OCI-LY7 (cell line): ENCODE data around the gene POGLUT2. TPM values are rescaled to one million over a fixed set of nuclear protein-coding genes. Genes with fewer than 3 reads are reported as not detected.

Experiments used
- BruUV-seq: library from RNA; stranded (reverse); fragments of 400-500 nt; replicated peaks from 2 replicates; lab custom pipeline; 2021; lab: Mats Ljungman, UMichigan
- CTCF ChIA-PET: fragments of 300-600 bp; sonication (Branson Sonifier 250); formaldehyde crosslinking; loops from one replicate; lab custom pipeline; 2022; ENCODE audit warnings: antibody characterized with exemption; ENCODE audit not compliant: unreplicated experiment; lab: Charles Lee
- POLR2A ChIA-PET: fragments of 300-600 bp; sonication (Branson Sonifier 250); formaldehyde crosslinking; loops from one replicate; lab custom pipeline; 2022; ENCODE audit warnings: antibody characterized with exemption; lab: Charles Lee
- DNase-seq: peaks from one replicate; pipeline ENCODE4 v3.0.0-alpha.2; 2015; ENCODE audit warnings: low spot score
- H2AFZ ChIP-seq: fragments of 200-600 bp; sonication (generic), shearing (Covaris generic); 2 replicates; pipeline ENCODE4 v1.6.1; 2014; ENCODE audit warnings: mild to moderate bottlenecking, antibody characterized with exemption, low read length, moderate library complexity
- H3K27ac ChIP-seq: fragments of 200-600 bp; sonication (generic); 2 replicates; pipeline ENCODE4 v1.5.1; 2014; ENCODE audit warnings: mixed run types, low read depth, mild to moderate bottlenecking, moderate library complexity, low read length, inconsistent platforms; ENCODE audit not compliant: poor library complexity, severe bottlenecking
- H3K36me3 ChIP-seq: fragments of 200-600 bp; sonication (generic); 2 replicates; pipeline ENCODE4 v1.6.1; 2014; ENCODE audit warnings: mild to moderate bottlenecking, antibody characterized with exemption, low read length, moderate library complexity, mixed read lengths; ENCODE audit not compliant: insufficient read depth
- H3K4me1 ChIP-seq: fragments of 200-600 bp; sonication (generic); 2 replicates; pipeline ENCODE4 v1.5.1; 2014; ENCODE audit warnings: mild to moderate bottlenecking, low read length; ENCODE audit not compliant: insufficient read depth, poor library complexity, severe bottlenecking
- H3K4me2 ChIP-seq: fragments of 200-600 bp; sonication (generic); 2 replicates; pipeline ENCODE4 v1.6.1; 2014; ENCODE audit warnings: mild to moderate bottlenecking, low read length
- H3K4me3 ChIP-seq: fragments of 200-600 bp; sonication (generic); 2 replicates; pipeline ENCODE4 v1.5.1; 2014; ENCODE audit warnings: mild to moderate bottlenecking, low read depth, low read length; ENCODE audit not compliant: poor library complexity, severe bottlenecking
- H3K79me2 ChIP-seq: fragments of 200-600 bp; sonication (generic); 2 replicates; pipeline ENCODE4 v1.6.1; 2016; ENCODE audit warnings: low read depth, mild to moderate bottlenecking, low read length, moderate library complexity, mixed read lengths; ENCODE audit not compliant: insufficient read depth
- H3K9me2 ChIP-seq: fragments of 200-600 bp; sonication (generic); 2 replicates; pipeline ENCODE4 v1.6.1; 2016; ENCODE audit warnings: mild to moderate bottlenecking, low read length, mixed read lengths; ENCODE audit not compliant: insufficient read depth
- H3K9me3 ChIP-seq: fragments of 200-600 bp; sonication (generic); 2 replicates; pipeline ENCODE4 v1.6.1; 2014; ENCODE audit warnings: mild to moderate bottlenecking, mixed run types, low read length, mixed read lengths
- H4K20me1 ChIP-seq: fragments of 200-600 bp; sonication (generic); 2 replicates; pipeline ENCODE4 v1.6.1; 2014; ENCODE audit warnings: mild to moderate bottlenecking, antibody characterized with exemption, low read length, moderate library complexity, mixed read lengths; ENCODE audit not compliant: insufficient read depth
- CTCF ChIP-seq: fragments of 200-600 bp; sonication (generic); conservative IDR thresholded peaks from 2 replicates; pipeline ENCODE4 v1.5.1; 2014; ENCODE audit warnings: mild to moderate bottlenecking, antibody characterized with exemption, low read length, moderate library complexity, mixed read lengths
- EZH2phosphoT487 ChIP-seq: fragments of 200-600 bp; sonication (generic); IDR thresholded peaks from 2 replicates; pipeline ENCODE4 v1.6.1; 2018; ENCODE audit warnings: low read depth, borderline replicate concordance, mild to moderate bottlenecking, mixed run types, antibody characterized with exemption, low read length, moderate library complexity, mixed read lengths
- intact Hi-C: fragments of 100-400 bp; cut with micrococcal nuclease; formaldehyde crosslinking; loops from one replicate; pipeline ENCODE4 v1.10.0; 2022; ENCODE audit not compliant: unreplicated experiment
- total RNA-seq, 2 experiments: library from RNA; depleted of rRNA in 1 of 2; stranded (reverse); fragments of >200 nt in 1 of 2; shearing (Covaris generic) in 1 of 2; gene quantifications; 2 replicates each; pipeline ENCODE4 v1.2.3, GENCODE V29; 2014 to 2022

Gene POGLUT2
- total RNA-seq, 2 experiments from 2014 or later: not detected

- intact Hi-C loops: no loop called here
- Histone ChIP-seq H2AFZ (no peak overlapping the region), H3K4me2 (no peak overlapping the region), H3K36me3 (no peaks in the 10 kb centered on the region), H3K9me2 (no peaks in the 10 kb centered on the region), H3K4me3 (no peak overlapping the region), H4K20me1 (no peaks in the 10 kb centered on the region), H3K4me1 (no peaks in the 10 kb centered on the region), H3K27ac (no peak overlapping the region), H3K9me3 (no peaks in the 10 kb centered on the region), H3K79me2 (no peaks in the 10 kb centered on the region)
- ChIA-PET CTCF (no interaction called here), POLR2A (no interaction called here)
- no peak for DNase-seq
- TF ChIP-seq EZH2phosphoT487 (no peak), CTCF (no peak)
- no TSS peak for BruUV-seq
Measured at GRCh38 chr13:102807699-102808098, 8.9 kb upstream of the POGLUT2 start.

GRCh38 chr13:102805680-102806079, 6.9 kb upstream of the POGLUT2 start:
- BruUV-seq: no TSS peak
- ChIA-PET POLR2A (no interaction called here), CTCF (no interaction called here)
- Histone ChIP-seq H2AFZ (no peak overlapping the region), H3K27ac (no peak overlapping the region), H3K9me2 (no peaks in the 10 kb centered on the region), H3K4me2 (no peak overlapping the region), H4K20me1 (no peaks in the 10 kb centered on the region), H3K36me3 (no peaks in the 10 kb centered on the region), H3K79me2 (no peaks in the 10 kb centered on the region), H3K4me3 (no peak overlapping the region), H3K9me3 (no peaks in the 10 kb centered on the region), H3K4me1 (no peaks in the 10 kb centered on the region)
- intact Hi-C loops: no loop called here
- no peak for DNase-seq
- TF ChIP-seq EZH2phosphoT487 (no peak), CTCF (no peak)

- H2AFZ ChIP-seq: no peak overlapping the region
- H3K79me2 ChIP-seq: no peaks in the 10 kb centered on the region
- no peak overlapping the region for H3K4me3 ChIP-seq
- ChIA-PET CTCF (no interaction called here), POLR2A (no interaction called here)
- no peaks in the 10 kb centered on the region for H3K9me2 ChIP-seq
- no peaks in the 10 kb centered on the region for H3K36me3 ChIP-seq
- H3K4me1 ChIP-seq: no peaks in the 10 kb centered on the region
- no peak for DNase-seq
- H3K4me2 ChIP-seq: no peak overlapping the region
- H3K27ac ChIP-seq: no peak overlapping the region
- TF ChIP-seq EZH2phosphoT487 (no peak), CTCF (no peak)
- no peaks in the 10 kb centered on the region for H4K20me1 ChIP-seq
- no peaks in the 10 kb centered on the region for H3K9me3 ChIP-seq
- BruUV-seq: no TSS peak
- intact Hi-C loops: no loop called here
Measured at GRCh38 chr13:102800145-102801041, 1.6 kb upstream of the POGLUT2 start.
